ENCODE results near the gene CAPN1. TPM values are rescaled to one million over a fixed set of nuclear protein-coding genes. Genes with fewer than 3 reads are reported as not detected.

The CAPN1 gene
- total RNA-seq, 4 donors from 2014 or later: 86.4 to 112 (median 95.7) TPM

- no peak for TF ChIP-seq CTCF (IDR thresholded peaks at IDR 0.05; ENCODE audit: low read depth)
Measured at GRCh38 chr11:65205602-65205967, 23.9 kb downstream of the CAPN1 start.

GRCh38 chr11:65206441-65206841 lies 24.7 kb downstream of the CAPN1 start:
- TF ChIP-seq CTCF (IDR thresholded peaks at IDR 0.05; ENCODE audit: low read depth): no peak

DNA sequence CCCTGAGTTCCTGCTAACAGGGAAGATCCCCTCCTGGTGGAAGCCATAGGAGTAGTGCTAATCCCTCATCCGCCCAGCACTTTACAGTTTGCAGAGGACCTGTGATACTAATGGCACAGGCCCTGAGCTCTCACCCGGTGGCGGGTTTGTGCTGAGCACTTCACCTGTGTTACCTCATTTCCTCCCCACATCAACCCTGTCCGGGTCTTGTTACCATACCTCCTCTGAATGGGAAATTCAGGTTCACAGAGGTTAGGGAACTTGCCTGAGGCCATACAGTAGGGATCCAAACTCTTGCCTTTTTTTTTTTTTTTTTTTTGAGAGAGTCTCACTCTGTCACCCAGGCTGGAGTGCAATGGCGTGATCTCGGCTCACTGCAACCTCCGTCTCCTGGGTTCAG lies 25.2 kb downstream of the CAPN1 start:
- no peak for TF ChIP-seq CTCF (IDR thresholded peaks at IDR 0.05; ENCODE audit: low read depth)

GRCh38 chr11:65207918-65208784 lies 26.4 kb downstream of the CAPN1 start:
- no peak for TF ChIP-seq CTCF (IDR thresholded peaks at IDR 0.05; ENCODE audit: low read depth)

DNA sequence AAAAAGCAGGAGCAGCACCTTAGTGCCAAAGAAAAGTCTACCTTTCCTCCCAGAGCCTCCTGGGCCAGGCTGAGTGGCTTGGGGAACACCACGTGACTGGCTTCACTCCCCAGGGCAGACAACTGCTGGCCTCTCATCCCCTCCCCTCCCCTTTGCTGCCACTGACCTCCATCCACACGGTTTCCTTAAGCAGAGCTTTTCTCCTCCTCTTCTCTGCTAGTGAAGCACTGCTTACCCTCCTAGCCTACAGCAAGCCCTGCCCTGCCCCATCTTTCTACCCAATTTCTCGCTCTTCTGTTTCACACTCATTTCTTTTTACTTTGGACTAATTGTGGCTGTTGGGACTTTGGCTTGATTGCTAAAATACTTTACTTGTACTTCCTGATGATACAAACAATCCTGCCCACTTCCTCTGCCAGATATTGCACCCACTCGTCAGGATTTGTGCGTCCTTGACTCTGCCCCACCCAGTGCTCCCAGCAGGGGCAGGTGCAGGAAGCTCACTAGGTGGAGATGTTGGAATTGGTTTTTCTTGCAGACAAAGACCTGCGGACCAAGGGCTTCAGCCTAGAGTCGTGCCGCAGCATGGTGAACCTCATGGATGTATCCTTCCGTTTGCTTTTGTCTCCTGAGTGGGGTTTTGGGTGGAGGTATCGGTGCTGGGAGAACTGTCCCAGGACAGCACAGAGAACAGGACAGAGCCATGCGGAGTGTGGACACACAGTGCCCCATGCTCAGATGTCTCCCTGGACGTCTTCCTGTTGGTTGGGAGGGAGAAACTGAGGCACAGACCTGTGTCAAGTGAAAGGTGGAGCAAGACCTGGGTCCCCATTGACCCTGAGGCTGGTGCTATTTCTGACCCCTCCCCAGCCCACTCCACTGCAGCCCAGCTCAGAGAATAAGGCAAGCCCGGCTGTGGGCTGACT lies 27.3 kb downstream of the CAPN1 start:
- TF ChIP-seq CTCF (IDR thresholded peaks at IDR 0.05; ENCODE audit: low read depth): no peak

- no peak for TF ChIP-seq CTCF (IDR thresholded peaks at IDR 0.05; ENCODE audit: low read depth)
Measured at GRCh38 chr11:65209711-65210360, 28.1 kb downstream of the CAPN1 start.

GRCh38 chr11:65210361-65210731 lies 28.6 kb downstream of the CAPN1 start:
- TF ChIP-seq CTCF (IDR thresholded peaks at IDR 0.05; ENCODE audit: low read depth): no peak
